GM06990 (cell line): Measurements from ENCODE around the gene PLEKHA6.
"Not testable (repeated sequence)": the region's sequence is repeated elsewhere in the genome, so short reads cannot be mapped to it uniquely, and the experiment has no call there.

Source experiments
- DNase-seq: peaks from one replicate; pipeline ENCODE4 v3.0.0-alpha.2; 2011; ENCODE audit not compliant: insufficient read length; ENCODE audit errors: extremely low read depth
- H3K27me3 ChIP-seq: replicated peaks from 2 replicates; pipeline ENCODE4 v1.6.0; 2011; ENCODE audit warnings: low read length; ENCODE audit not compliant: control insufficient read depth, insufficient read depth
- H3K36me3 ChIP-seq: 2 replicates; pipeline ENCODE4 v1.5.1; 2011; ENCODE audit warnings: low read length; ENCODE audit not compliant: control insufficient read depth, insufficient read depth
- H3K4me3 ChIP-seq: replicated peaks from 2 replicates; pipeline ENCODE4 v1.5.1; 2011; ENCODE audit warnings: low read depth, mild to moderate bottlenecking, control low read depth, low read length
- CTCF ChIP-seq: IDR thresholded peaks from 2 replicates; pipeline ENCODE4 v1.5.1; 2011; ENCODE audit warnings: low read length, control low read depth, mild to moderate bottlenecking, inconsistent platforms; ENCODE audit not compliant: insufficient read depth, poor library complexity, severe bottlenecking

Gene PLEKHA6

GRCh38 chr1:204331847-204332487 is 27.8 kb downstream of the PLEKHA6 start:
- H3K27me3 ChIP-seq, result peaks cover 5% of the 10 kb centered on the region
- no peaks in the 10 kb centered on the region for H3K36me3 ChIP-seq
- no peak for TF ChIP-seq CTCF
- no peak overlapping the region for H3K4me3 ChIP-seq
- DNase-seq, result no peak

GRCh38 chr1:204331275-204331674 is 28.5 kb downstream of the PLEKHA6 start:
- no peak overlapping the region for H3K4me3 ChIP-seq
- TF ChIP-seq CTCF, result no peak
- peaks cover 4% of the 10 kb centered on the region for H3K27me3 ChIP-seq
- DNase-seq, result no peak
- no peaks in the 10 kb centered on the region for H3K36me3 ChIP-seq

DNA sequence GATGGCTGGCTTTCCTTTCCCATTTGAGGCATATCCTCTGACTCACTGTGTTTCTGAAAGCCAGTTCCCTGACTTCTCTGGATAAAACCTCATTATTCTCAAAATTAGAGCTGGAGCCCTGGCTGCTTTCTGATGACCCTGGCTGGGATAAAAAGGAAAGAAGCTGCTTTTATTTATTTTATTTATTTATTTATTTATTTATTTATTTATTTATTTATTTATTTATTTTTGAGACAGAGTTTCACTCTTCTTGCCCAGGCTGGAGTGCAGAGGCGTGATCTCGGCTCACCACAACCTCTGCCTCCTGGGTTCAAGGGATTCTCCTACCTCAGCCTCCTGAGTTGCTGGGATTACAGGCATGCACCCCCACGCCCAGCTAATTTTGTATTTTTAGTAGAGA is 31.9 kb downstream of the PLEKHA6 start:
- not testable (repeated sequence) for DNase-seq, H3K27me3 ChIP-seq, H3K36me3 ChIP-seq, H3K4me3 ChIP-seq

DNA sequence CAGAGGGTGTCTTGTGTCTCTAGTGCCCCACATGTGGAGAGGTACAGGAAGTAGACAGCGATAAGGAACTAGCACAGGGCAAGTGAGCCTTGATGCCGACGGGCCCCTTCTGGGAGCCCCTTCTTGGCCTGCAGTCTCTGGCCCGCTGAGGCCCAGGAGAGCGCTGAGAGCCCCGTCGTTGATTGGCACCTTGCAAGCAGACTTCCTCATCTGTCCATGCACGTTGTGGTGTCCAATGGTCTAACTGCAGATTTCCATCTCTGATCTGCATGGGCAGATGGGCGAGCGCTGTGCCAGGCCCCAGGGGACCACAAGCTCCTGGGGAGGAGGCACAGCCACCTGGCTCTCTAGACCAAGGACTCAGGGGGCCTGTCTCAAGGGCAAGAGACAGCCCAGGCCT is 32.4 kb downstream of the PLEKHA6 start:
- no peaks in the 10 kb centered on the region for H3K36me3 ChIP-seq
- no peak for TF ChIP-seq CTCF
- no peaks in the 10 kb centered on the region; the same call in none of the 2 replicates for H3K27me3 ChIP-seq
- DNase-seq, result peak; percentile 21
- no peak overlapping the region for H3K4me3 ChIP-seq

DNA sequence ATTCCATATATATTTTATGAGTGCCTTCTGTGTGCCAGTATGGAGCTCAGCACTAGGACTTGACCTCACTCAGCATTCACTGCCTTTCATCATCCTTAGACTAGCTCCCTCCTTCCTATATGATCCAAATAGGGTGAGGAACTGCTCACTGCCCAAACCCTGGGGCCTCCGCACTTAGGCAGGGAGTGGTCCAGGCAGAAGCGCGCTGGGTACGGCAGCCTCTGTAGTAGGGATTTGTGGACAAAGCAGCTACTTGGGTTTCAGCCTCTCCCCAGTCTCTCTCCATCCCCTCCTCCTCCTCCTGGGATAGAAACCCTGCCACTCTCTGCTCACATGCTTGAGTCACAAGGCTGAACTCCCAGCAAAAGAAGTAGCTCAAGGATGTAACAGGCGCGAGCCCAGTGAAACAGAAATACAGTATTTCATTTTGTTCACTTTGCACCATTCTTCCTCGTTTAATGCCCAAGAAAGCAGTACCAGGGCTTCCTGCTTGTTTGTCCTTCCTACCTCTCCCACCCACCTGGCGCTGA is 32.9 kb downstream of the PLEKHA6 start:
- no peaks in the 10 kb centered on the region; the same call in none of the 2 replicates for H3K27me3 ChIP-seq
- H3K4me3 ChIP-seq, result no peak overlapping the region
- H3K36me3 ChIP-seq, result no peaks in the 10 kb centered on the region
- no peak for TF ChIP-seq CTCF
- DNase-seq, result no peak

DNA sequence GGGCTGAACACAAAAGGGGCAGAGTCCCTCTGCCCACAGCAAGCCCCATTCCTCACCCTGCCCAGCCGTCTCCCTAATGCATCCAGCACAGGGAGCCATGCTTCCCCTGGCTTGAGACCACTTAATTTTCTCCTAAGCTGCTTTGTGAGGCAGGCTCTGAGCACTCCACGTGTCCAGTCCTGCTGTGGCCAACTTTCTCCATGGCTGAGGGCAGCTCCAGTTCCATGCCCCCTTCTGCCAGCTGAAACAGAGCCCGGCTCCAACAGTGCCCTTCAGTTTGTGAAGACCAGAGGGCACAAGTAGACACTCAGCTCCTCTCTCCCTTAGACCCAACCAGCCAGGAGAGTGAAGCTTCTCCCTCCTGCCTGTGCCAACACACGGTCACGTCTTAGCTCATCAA is 33.8 kb downstream of the PLEKHA6 start:
- Histone ChIP-seq H3K4me3 (no peak overlapping the region), H3K36me3 (no peaks in the 10 kb centered on the region), H3K27me3 (no peaks in the 10 kb centered on the region; the same call in none of the 2 replicates)
- no peak for DNase-seq
- no peak for TF ChIP-seq CTCF
